ENCODE results near the gene SLC38A4.
"Not testable (repeated sequence)": the region's sequence is repeated elsewhere in the genome, so short reads cannot be mapped to it uniquely, and the experiment has no call there.

SLC38A4 gene

GRCh38 chr12:46825591-46826414 is at the start of gene SLC38A4:
Gene SLC38A4, minus strand, starts transcription at chr12:46825997. Its CDS starts 32,926 bp downstream, at chr12:46793071.
- DNase-seq (ENCODE audit: low read depth in 3 of 3, low spot score in 1 of 3): no peak

- DNase-seq (ENCODE audit: low read depth in 3 of 3, low spot score in 1 of 3): no peak
These were observed 49.3 kb upstream of the SLC38A4 start for GRCh38 chr12:46875095-46875494.

GRCh38 chr12:46874642-46875041 is 48.8 kb upstream of the SLC38A4 start:
- DNase-seq (ENCODE audit: low read depth in 3 of 3, low spot score in 1 of 3): no peak

- no peak for DNase-seq (ENCODE audit: low read depth in 3 of 3, low spot score in 1 of 3)
These were observed 46.3 kb upstream of the SLC38A4 start for GRCh38 chr12:46872135-46872534.

- DNase-seq (ENCODE audit: low read depth in 3 of 3, low spot score in 1 of 3): no peak
These were observed 39.5 kb upstream of the SLC38A4 start for GRCh38 chr12:46865311-46865710.

GRCh38 chr12:46858368-46858767 is 32.6 kb upstream of the SLC38A4 start:
- DNase-seq (ENCODE audit: low read depth in 3 of 3, low spot score in 1 of 3): no peak

GRCh38 chr12:46857486-46857885 is 31.7 kb upstream of the SLC38A4 start:
- DNase-seq (ENCODE audit: low read depth in 3 of 3, low spot score in 1 of 3): no peak

GRCh38 chr12:46855760-46856159 is 30.0 kb upstream of the SLC38A4 start:
- no peak for DNase-seq (ENCODE audit: low read depth in 3 of 3, low spot score in 1 of 3)

GRCh38 chr12:46854188-46854587 is 28.4 kb upstream of the SLC38A4 start:
- not testable (repeated sequence) for DNase-seq (ENCODE audit: low read depth in 3 of 3, low spot score in 1 of 3)

GRCh38 chr12:46848792-46849191 is 23.0 kb upstream of the SLC38A4 start:
- not testable (repeated sequence) for DNase-seq (ENCODE audit: low read depth in 3 of 3, low spot score in 1 of 3)

- no peak for DNase-seq (ENCODE audit: low read depth in 3 of 3, low spot score in 1 of 3)
These were observed 21.2 kb upstream of the SLC38A4 start for GRCh38 chr12:46847001-46847400.

GRCh38 chr12:46843811-46844210 is 18.0 kb upstream of the SLC38A4 start:
- no peak for DNase-seq (ENCODE audit: low read depth in 3 of 3, low spot score in 1 of 3)

- DNase-seq (ENCODE audit: low read depth in 3 of 3, low spot score in 1 of 3): no peak
These were observed 16.1 kb upstream of the SLC38A4 start for GRCh38 chr12:46841891-46842290.

- DNase-seq (ENCODE audit: low read depth in 3 of 3, low spot score in 1 of 3): no peak
These were observed 14.2 kb upstream of the SLC38A4 start for GRCh38 chr12:46839964-46840363.

- DNase-seq (ENCODE audit: low read depth in 3 of 3, low spot score in 1 of 3): no peak
These were observed 13.4 kb upstream of the SLC38A4 start for GRCh38 chr12:46839232-46839631.

GRCh38 chr12:46835785-46836184 is 10.0 kb upstream of the SLC38A4 start:
- DNase-seq (ENCODE audit: low read depth in 3 of 3, low spot score in 1 of 3): no peak

GRCh38 chr12:46832130-46832704 is 6.4 kb upstream of the SLC38A4 start:
- DNase-seq (ENCODE audit: low read depth in 3 of 3, low spot score in 1 of 3): no peak

- DNase-seq (ENCODE audit: low read depth in 3 of 3, low spot score in 1 of 3): no peak
These were observed 5.7 kb upstream of the SLC38A4 start for GRCh38 chr12:46831335-46832129.

GRCh38 chr12:46830731-46831334 is 5.0 kb upstream of the SLC38A4 start:
- no peak for DNase-seq (ENCODE audit: low read depth in 3 of 3, low spot score in 1 of 3)

- no peak for DNase-seq (ENCODE audit: low read depth in 3 of 3, low spot score in 1 of 3)
These were observed 1.1 kb downstream of the SLC38A4 start for GRCh38 chr12:46824709-46825108.

GRCh38 chr12:46818642-46819041 is 7.2 kb downstream of the SLC38A4 start:
- DNase-seq (ENCODE audit: low read depth in 3 of 3, low spot score in 1 of 3): no peak

Data from stimulated activated CD4-positive, alpha-beta T cell treated with anti-CD3 and anti-CD28 coated beads, TNF-alpha, amount 100 ng/mL, for 1 hour (primary cell).